NCI-H526 (cell line): ENCODE data around the gene PPIL6.
"Not testable (repeated sequence)": the region's sequence is repeated elsewhere in the genome, so short reads cannot be mapped to it uniquely, and the experiment has no call there.

ENCODE experiments used
- DNase-seq, 2 experiments: peaks; one replicate each; lab custom pipeline; 2025; lab: John Stamatoyannopoulos, UW

Gene PPIL6

DNA sequence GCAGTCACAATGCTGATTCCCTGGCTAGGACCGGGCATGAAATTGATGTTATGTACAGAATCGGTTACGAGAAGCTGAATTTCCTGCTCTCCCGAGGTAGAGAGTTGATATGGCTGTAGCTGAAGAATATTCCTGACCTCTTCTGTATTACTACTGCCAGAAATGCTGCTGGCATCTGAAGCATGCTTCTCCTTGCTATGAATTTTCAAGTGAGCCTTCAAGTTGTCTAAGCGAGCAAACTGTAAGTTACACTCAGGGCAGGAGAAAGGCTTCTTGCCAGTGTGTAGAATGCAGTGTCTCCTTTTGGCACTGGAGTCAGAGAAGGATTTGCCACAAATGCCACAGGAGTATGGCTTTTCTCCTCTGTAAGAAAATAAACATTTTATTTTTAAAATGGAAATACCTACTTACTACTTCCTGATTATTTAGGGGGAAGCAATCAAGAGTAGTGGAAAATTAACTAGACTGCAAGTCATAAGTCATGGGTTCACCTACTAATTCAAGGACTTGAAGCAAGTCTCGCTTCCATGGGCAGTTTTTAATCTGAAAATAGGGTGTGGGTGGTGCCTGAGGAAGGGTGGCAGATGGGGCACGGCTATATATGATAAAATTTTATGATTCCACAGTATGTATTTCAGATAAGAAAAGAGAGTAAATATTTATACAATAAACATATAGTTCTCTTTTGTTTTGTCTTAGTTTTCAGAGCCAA is 25.9 kb upstream of the PPIL6 start:
- no peak for DNase-seq

DNA sequence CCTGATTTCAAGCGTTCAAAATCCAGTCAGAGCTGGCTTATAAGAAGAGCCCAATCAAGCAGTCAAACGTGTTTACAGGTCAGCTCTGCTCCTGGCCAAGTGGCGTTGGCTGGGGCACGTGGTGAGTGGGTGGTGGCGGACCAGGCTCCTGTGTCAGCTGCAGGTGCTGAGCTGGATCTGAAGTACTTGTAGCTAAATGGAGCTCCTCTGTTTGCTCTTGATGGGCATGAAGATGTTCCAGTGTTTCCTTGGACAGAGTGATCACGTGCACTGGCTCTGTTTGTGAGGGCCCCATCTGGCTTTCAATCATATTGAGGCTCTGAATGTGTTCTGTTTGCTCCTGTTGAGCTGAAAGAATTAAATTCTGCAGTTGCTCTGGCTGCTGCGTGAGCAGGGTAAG is 25.3 kb upstream of the PPIL6 start:
- no peak for DNase-seq

DNA sequence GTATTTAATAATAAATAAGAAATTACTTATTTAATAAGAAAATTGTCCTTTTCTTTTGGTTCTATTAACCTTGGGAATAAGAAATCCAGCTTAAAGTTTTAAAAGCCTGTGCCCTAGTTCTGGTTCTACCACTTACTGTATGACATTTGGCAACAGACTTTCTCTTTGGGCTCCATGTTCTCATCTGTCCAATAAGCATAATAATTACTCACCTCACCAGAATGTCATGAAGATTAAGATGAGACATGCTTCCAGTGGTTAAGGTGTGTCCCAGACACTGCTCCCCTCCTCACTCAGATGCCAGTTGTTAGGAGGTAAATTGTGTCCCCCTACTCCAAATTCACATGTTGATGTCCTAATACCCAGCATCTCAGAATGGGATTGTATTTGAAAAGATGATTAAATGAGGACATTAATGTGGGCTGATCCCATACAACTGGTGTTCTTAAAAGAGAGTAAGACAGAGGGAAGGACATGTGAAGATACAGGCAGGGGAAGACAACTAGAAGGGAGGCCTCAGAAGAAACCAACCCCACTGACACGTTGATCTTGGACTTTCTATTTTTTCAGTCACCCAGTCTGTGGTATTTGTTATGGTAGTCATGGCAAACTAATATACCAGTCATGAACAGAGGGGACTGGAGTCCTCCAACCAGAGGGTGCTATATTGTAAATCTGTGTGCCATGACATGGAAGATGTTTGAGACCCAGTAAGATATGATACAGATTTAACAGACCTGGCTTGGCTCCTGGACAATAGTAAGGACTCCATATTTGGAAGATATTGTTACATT is 21.5 kb upstream of the PPIL6 start:
- no peak for DNase-seq

DNA sequence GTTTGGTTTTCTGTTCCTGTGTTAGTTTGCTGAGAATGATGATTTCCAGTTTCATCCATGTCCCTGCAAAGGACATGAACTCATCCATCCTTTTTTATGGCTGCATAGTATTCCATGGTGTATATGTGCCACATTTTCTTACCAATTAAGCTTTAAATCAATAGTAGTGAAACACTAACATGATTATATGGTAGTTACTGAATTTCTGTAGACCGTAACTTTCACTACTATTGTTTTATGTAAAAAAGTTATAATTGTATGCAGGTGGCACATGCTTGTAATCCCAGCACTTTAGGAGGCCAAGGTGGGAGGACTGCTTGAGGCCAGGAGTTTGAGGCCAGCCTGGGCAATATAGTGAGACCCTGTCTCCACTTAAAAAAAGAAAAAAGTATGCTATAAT is 20.8 kb upstream of the PPIL6 start:
- DNase-seq: not testable (repeated sequence)

DNA sequence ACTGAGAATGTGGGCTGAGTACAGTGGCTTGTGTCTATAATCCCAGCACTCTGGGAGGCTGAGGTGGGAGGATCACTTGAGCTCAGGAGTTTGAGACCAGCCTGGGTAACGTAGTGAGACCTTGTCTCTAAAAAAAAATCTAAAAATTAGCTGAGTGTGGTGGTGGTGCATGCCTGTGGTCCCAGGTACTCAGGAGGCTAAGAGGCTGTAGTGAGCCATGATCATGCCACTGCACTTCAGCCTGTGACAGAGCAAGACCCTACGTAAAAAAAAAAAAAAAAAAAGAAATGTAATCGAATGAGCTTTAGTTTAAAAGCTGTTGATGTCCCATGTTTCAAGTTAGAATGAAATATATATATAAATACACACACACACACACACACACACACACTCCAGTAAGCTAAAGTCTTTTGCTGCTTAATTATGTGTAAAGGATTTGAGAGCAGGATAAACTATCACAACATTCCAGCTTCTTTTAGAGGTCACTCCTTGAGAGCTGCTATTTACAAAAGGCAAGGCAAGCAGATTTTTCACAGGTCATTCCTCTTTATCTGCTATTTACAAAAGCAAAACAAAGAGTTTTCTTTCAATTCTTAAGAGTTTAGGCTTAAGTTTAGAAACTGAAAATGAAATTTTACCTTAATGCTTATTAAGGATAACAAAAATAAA is 19.9 kb upstream of the PPIL6 start:
- DNase-seq: no peak

DNA sequence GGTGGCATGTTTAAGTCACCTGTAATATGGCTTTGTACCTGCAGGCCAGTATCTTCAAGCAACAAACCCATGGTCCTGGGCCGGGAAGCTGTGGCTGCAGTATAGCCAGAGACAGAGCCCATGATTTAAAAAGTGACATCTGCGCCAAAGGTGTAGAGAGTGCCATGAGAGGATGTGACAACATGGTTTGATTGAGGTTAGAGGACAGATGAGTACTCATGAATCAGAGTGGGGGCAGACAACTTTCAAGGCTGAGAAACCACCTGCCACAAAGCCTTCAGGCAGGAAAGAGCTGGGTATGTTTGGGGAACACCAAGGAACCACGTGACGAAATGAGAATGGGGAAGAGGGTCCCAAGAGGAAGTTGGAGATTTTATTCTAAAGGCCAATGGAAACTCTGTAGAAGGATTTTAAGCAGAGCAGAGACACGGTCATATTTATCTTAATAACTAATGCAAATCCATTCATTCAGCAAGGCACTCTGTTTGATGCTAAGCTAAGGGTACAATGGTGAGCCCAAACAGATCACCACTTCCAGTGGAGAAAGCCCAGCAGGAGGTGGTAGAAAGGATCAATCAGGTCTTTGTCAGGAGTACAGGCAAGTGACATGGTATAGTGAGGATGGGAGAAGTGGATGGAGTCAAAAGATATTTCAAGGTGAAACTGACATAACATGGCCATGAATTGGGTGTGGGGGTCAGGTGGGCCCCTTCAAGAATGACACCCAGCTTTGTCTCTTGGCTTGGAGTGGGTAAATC is 18.5 kb upstream of the PPIL6 start:
- no peak for DNase-seq

DNA sequence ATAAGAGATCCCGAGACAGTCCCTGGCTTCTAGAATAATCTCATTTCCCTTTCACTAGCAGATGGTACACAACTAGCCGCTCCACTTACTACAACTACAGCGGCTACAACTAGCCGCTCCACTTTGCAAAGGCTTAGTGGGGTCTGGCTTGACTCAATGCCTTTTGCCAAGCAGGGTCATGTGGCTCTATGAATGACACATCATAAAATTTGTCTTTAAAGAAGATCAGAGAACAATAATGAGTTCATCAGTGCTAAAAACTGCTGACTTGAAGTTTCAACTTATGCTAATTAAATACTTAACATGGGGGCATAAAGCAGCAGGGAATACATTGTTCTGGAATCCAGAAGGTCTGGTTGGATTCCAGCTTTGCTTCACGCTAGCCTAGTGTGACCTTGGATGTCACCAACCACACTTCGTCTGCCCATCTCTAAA is 17.2 kb upstream of the PPIL6 start:
- no peak for DNase-seq

DNA sequence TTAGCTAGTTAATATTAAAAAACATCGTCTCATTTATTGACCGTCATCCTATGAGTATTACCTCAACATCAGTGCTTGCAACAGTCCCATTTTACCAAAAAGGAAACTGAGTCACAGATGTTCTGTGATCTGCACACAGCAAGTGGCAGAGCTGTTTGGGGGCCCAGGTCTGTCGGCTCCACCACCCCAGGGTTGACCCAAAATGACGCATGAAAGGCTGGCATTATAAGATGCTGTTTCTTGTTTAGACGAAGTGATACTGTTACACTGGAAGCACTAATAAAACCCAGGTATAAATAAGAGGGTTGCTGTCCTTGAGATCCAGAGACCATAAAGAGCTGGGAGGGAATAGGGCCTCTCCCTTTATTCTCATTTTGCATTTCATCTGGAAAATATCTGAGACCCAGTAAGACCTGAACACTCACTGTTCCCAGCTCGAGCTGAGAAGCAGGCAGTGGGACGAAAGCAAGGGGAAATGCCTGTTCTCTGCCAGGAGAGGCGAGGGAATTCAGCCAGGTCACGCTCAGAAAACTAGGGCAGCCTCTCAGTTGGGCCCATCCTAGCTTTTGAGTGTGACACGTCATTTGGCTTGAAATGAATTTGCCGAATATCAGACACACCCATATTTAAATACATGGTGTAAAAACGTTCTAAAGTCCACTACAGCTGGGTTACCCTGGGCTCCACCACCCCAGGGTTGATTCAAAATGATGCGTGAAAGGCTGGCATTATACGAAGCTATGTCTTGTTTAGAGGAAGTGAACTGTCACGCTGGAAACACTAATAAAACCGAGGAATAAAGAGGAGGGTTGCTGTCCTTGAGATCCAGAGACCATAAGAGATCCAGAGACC is 16.5 kb upstream of the PPIL6 start:
- no peak for DNase-seq

DNA sequence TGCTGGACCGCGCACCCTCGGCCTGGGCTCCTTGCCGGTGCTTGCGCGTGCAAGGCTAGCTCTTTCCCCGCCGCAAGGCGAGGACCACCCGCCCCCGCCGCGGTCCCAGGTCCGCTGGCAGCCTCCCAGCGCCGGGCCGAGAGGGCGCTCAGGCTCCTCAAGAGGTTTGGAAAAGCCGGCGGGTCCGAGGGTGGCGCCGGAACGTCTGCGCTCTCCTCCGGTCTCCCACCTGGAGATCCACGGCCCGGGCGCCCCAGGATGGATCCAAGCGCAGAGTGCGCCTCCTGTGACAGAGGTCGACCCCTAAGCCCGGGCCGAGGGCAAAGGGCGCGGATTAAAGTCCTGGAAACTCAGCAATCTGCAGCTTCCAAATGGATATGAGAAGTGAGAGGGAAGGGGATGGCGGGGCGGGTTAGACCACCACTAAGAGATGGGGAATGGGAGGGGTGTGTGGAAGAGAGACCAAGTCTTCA is 15.7 kb upstream of the PPIL6 start:
- DNase-seq: peak in 1 of 2 experiments; percentile 60

DNA sequence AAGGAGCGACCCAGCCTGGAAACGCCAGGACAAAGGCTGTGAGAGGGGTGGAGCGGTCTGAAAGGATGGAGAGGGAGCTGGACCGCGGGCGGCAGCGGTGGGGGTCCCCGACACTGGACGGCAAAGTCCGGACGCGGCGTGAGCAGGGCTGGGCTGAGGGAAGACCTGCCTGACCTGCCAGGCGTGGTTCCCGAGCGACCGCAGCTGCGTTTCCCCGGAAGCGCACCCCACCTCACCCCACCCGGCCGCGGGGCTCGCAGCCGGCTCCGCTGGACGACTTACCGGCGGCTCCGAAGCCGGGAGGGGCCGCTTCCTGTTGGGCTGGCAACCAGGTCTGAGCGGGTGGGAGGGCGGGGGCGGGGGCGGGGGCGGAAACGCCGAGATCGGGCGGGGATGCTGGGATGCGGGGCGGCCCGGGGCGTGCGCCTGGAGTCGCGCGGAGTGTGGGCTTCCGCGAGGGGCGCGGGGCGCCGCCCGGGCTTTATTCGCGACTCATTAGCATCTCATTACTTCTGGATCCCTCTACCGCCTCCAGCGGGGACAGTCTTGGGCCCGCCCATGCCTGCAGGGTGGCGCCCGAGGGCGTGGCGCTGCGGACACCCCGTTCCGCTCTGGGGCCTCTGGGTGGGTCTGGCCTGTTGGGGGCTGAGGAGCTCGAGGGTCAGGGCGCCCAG is 15.1 kb upstream of the PPIL6 start, which contains the start of gene MICAL1:
Gene MICAL1 (minus strand): TSS at position 336 of the 674 bp plus-strand sequence. CDS start 1,576 bp downstream, outside the sequence.
- peak; percentile 21 to 71 for DNase-seq

DNA sequence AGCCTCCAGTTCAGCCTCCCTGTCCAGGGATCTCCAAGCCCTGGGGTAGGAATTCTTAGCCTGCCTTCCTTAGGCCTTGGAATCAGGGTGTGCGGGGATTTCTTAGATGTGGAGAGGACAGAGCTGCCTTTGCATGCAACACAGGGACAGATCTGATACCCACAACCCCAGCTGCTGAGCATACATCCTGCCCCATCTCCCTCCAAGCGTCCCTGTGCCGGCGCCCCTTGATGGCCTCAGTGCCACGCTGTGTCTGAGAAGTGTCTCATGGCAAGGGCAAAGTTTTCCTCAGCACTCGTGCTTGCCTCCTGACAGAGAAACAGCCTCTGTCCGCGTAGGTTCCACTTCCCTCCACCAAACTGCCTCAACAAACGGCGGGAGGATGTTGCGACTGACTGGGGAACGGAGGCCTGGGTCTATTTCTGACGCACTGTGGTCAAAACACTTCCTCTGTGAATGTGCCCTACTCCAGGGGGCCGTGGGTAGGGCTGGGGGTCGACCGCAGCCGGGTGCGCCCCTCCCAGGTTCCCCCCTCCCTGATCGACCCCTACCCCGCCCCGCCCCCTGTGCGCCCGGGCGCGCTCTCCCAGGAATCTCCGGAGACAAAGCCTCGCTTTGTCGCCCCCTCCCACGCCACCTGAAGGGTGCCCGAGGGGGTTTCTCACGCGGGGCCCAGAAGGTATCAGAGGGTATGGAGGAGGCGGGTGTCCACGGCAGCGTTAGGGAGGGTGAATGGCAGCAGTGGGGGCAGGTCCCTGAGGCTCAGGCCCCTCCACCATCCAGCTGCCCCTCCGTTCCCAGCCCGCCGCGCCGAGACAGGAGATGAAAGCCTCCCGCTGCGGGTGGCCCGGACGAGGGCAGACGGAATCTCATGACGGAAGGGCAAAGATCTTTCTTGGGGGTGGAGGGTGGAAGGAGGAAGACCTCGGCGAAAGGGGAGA is 14.3 kb upstream of the PPIL6 start:
- peak in 1 of 2 experiments; percentile 69 for DNase-seq

DNA sequence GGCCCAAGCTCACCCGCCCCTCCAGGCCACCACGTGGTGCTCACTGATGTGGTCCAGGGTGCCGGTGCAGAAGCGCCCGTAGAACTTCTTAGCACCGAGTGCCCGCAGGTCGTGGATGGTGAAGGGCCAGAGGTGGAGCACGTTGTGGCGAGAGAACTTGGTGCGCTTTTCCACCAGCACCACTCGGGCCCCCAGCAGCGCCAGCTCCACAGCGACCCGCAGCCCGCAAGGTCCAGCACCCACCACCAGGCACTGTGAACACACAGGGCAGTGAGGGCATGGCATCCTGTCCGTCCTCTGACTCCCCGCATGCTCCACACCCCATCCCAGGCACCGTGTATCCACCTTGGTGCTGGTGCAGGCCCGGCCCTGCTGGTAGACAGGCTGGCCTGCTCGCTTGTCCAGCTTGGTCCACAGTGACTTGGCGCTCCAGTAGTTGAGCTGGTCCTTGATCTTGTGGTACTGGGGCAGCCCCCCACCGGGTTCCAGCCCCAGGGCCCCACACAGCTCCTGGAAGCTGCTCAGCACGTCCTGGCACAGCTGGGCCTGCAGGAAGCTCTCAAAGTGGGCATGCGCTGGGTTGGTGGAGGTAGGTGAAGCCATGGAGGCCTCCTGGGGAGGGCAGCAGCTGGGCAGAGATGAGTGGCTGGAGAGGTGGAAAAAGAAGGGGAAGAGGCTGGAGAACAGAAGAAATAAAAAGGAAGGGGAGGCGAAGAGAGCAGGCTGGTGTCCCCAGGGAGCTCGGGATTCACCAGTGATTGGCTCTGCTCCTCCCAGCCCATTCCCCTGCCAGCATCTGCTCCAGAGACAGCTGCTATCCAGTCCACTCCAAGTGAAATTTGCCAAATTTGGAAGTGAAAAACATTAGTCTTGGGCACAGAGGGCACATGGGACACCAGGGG is 13.4 kb upstream of the PPIL6 start:
- DNase-seq: peak in 1 of 2 experiments; percentile 33

DNA sequence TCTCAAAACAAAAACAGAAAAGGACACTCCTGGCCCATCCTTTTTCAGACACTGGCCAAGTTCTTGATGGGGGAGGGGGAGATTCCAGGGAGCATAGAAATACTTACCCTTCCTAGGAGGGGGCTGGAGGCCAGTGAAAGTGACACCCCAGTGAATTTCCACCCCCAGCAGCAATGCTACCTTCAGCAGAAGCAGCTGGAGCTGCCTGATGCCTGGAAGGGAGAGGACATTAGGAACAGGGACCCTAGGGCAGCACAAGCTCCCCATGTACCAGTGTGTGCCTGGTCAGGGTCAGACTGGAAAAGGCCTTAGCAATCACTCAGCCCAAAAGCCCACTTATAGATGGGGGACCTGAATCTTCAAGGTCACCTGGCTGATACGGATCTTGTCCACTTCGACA is 12.7 kb upstream of the PPIL6 start:
- no peak for DNase-seq

DNA sequence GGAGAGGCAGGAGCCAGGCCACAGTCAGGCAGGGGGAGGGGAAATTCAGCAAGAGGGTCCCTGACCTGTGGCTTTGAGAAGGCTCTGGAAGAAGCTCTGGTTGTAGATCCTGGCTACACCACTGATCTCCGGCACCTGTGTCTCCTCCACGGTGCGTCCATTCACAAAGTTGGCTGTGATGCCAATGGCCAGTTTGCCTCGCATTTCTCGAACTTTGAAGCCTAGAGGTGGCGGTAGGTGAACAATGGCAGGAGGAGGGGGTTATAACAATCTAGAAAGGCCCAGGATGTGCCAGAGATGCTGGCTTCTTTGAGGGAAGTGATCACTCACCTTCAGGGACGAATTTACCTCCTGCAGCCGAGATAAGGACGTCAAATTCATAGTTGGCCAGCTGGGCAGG is 11.8 kb upstream of the PPIL6 start:
- DNase-seq: no peak

DNA sequence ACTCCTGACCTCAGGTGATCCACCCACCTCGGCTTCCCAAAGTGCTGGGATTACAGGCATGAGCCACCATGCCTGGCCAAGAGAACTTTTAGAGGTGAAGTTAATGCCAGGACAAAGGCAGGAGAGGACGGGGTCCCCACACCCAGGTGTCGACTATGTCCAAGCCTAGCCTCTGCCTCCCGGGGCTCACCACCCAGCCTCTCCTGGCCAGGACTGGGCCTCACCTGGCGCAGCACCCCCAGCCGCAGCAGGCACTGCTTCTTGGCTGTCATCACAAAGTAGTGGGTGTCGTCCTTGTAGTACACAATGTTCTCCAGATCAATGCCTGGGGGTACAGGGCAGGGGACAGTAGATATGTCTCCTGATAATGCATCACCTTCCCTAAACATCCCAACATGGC is 10.9 kb upstream of the PPIL6 start:
- DNase-seq: no peak

DNA sequence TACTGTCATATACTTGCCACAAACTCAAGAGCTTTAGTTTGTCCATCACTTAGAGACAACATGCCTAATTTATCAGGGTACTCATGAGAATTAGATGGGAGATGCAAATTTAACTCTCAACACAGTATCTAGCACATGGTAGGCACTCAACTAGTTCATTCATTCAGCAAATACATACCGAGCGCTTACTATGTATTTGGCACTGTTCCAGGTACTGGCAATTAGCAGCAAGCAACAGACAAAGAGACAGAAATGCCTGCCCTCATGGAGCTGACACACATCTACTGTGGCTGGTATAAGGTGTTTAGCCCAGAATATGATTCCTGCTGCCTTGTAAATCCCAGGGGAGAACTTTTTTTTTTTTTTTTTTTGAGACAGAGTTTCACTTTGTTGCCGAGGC is 10.4 kb upstream of the PPIL6 start:
- DNase-seq: no peak

DNA sequence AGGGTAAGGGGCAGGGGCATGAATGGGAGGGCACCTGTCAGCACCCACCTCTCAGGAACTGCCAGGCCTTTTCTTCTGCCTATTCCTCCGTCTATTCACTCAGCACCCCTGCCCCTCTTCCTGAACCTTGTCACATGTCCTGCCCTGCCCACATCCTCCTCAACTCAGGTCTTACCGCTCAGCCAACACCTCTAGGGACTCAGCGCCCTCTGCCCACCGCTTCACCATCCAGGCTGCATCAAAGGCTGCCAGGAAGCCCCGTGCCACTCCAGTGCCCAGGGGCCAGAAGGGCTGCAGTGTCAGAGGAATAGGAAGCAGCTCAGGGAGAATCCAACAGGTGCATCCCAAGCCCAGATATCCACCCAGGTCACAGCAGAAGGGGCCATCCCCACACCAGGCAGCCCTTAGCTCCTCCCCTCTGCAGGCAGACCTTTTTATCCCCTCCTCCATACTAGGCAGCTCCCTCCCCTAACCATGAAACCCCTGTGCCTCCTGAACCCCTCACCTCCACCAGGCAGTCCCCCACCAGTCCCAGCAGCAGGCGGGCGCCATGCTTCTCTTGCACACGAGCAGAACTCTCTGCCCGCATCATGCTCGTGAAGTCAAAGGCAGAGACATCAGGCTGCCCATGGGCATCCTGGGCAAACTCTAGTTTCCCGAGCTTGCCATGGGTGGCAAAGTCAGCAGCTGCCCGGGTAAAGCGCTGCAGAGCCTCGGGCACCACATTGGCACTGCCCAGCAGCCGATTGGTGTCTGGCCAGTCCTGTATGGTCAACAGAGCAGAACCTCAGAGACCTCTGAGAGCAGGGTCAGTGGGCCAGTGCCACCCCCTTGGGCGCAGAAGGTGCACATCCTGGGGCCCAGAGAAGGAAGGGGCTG is 9.6 kb upstream of the PPIL6 start:
- no peak for DNase-seq
